ENCODE measurements around the gene CLDN3.
"Not testable (repeated sequence)": the region's sequence is repeated elsewhere in the genome, so short reads cannot be mapped to it uniquely, and the experiment has no call there.

CLDN3 gene

DNA sequence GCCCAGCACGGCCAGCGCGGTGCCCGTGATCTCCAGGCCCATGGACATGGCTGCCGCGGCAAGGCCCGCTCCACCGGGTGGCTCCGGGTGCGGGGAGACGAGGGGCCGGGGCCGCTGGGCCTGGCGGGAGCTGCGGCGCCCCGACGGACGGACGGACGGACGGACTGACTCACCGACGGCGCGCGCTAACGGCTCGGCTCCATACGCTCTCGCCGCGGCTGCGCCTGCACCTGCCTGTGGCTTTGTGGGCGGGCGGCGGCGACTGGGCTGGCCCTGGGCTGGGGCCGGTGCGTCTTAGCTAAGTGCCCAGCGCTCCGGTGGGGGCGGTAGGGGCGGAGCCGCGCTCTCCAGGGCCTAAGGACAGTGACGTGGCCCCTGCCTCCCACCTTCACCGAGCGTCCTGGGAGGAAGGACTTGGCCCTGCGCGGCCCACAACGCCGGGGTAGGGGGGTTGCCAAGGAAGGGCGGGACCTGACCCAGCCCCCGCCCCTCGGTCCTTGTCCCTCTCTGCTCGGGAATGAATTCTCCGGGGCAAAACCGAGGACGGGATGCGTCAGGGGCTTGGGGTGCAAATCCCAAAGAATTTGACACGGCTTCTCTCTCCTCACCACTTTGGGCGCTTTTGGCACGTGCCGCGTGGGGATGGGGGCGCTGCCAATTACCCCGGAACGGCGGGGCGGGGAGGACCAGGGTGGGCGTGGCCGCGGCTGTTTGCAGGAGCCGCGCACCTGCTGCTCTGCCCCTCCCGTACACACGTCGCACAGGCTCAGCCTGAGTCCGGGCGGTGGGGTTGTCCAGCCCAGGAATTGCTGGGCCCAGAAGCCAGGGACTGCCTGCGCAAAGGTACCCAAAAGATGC is at the start of gene CLDN3:
CLDN3 (minus strand) TSS at position 269 of the 858 bp plus-strand sequence; CDS start at position 48, 221 bp downstream.
- DNase-seq = no peak

GRCh38 chr7:73817121-73817520 is 47.1 kb upstream of the CLDN3 start:
- DNase-seq = no peak

DNA sequence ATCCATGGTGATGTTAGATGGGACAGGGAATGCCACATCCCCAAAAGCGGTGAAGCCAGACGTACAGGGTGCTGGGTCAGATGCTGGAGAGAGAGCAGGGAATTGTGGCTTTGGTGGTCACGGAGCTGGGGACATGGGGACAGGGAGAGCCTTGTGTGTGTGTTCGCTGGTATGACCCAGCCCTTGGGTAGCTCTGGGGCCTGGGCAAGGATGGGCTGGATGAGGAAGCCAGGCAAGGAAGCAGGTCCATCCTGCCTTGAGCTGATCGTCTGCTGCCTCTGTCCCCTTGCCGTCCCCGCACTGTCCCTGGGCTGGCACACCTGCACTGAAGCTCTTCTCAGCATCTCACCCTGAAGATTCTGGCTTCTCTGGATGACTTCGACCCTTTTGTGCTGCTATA is 45.4 kb upstream of the CLDN3 start:
- no peak for DNase-seq

- DNase-seq = no peak
Observed at GRCh38 chr7:73812996-73813395, 42.9 kb upstream of the CLDN3 start.

- peak; percentile 39 for DNase-seq
Observed at GRCh38 chr7:73811760-73812168, 41.7 kb upstream of the CLDN3 start.

DNA sequence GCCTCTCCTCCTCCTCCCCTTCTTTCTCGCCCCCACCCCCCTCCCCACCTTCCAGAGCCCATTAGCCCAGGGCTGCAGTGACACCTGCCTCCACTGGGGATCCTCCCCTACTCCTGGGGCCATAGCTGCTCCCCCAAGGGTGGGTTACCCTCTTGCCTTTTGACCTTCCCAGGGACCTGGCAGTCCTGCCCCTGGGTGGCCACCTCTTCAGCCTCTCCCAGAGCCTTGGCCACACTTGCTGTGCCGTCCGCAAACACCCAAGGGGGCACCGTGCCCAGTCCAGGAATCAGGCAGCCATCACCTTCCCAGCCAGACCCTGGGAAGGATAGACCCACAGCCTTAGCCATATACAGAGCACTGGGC is 40.9 kb upstream of the CLDN3 start:
- DNase-seq = no peak

DNA sequence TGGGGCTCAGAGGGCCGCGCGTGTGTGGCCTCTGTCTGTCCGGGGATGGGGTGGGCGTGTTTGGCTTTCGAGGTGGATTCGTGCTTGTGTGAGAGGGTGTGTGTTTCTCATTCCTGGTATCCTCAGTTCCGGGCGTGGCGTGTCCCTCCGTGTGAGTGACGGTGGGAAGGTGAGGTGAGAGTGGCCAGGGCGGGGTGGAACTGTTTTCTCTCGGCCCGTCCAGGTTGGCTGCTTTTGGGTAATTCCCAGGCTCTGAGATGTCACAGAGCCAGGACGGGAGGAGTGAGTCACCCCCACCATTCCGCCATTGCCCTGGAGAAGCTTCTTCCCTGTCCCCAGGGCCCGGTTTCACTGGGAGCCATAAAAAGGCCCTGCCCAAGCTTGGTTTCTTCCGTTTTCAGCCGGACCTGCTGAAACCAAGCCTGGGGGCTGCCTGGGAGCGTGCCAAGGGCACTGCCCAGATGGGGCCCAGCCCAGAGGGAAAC is 39.4 kb upstream of the CLDN3 start:
- DNase-seq = no peak

DNA sequence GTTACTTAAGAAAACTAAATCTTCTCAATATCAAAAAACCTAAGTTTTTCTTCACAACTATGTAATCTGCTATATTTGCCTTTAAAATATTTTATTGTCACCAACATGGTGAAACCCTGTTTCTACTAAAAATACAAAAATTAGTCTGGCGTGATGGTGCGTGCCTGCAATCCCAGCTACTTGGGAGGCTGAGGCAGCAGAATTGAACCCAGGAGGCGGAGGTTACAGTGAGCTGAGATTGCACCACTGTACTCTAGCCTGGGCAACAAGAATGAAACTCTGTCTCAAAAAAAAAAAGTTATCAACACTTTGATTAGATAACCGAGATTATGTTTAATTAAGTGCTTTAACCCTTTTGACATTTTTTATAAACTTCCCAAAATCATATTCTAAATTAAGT is 32.4 kb upstream of the CLDN3 start:
- DNase-seq = no peak

GRCh38 chr7:73801577-73801976 is 31.5 kb upstream of the CLDN3 start:
- DNase-seq = no peak

GRCh38 chr7:73799282-73800141 is 29.4 kb upstream of the CLDN3 start:
- no peak for DNase-seq

DNA sequence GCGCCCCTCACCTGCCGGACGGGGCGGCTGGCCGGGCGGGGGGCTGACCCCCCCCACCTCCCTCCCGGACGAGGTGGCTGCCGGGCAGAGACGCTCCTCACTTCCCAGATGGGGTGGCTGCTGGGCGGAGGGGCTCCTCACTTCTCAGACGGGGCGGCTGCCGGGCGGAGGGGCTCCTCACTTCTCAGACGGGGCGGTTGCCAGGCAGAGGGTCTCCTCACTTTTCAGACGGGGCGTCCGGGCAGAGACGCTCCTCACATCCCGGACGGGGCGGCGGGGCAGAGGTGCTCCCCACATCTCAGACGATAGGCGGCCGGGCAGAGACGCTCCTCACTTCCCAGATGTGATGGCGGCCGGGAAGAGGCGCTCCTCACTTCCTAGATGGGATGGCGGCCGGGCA is 27.1 kb upstream of the CLDN3 start:
- DNase-seq = not testable (repeated sequence)

DNA sequence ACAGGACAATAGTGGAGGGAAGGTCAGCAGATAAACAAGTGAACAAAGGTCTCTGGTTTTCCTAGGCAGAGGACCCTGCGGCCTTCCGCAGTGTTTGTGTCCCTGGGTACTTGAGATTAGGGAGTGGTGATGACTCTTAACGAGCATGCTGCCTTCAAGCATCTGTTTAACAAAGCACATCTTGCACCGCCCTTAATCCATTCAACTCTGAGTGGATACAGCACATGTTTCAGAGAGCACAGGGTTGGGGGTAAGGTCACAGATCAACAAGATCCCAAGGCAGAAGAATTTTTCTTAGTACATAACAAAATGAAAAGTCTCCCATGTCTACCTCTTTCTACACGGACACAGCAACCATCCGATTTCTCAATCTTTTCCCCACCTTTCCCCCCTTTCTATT is 26.6 kb upstream of the CLDN3 start:
- DNase-seq = not testable (repeated sequence)

GRCh38 chr7:73795188-73795587 is 25.1 kb upstream of the CLDN3 start:
- not testable (repeated sequence) for DNase-seq

- DNase-seq = not testable (repeated sequence)
Observed at GRCh38 chr7:73791170-73791690, 21.2 kb upstream of the CLDN3 start.

DNA sequence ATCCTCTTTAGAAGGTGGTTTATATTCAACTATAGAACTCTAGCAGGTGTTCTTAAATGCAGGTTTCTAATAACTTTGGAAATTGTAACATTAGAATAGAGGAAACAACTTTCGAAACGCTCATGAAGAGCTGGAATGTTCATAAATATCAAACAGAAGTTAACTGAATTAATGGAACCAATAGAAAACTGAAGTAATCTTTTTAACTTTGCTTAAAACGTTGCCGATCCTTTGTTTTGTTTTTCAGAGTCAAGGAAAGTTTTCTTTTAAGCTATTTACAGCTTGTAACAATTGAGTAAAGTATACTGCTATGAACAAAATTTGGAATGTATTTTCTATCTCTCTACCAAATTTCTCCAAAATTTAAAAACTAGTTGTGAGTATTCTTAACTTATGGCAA is 19.0 kb upstream of the CLDN3 start:
- no peak for DNase-seq

GRCh38 chr7:73787786-73788048 is 17.6 kb upstream of the CLDN3 start:
- not testable (repeated sequence) for DNase-seq

DNA sequence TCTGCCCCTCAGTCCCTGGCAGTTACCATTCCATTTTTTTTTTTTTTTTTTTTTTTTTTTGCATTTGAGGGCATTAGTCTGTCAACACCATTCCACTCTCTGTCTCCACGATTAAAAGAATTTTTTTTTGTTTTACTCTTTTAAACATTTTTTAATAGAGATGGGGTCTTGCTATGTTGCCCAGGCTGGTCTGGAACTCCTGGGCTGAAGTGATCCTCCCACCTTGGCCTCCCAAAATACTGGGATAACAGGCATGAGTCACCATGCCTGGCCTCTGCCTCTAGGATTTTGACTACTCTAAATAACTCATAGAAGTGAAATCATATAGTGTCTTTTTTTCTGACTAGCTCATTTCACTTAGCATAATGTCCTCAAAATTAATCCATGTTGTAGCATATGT is 16.5 kb upstream of the CLDN3 start:
- DNase-seq = no peak

- DNase-seq = no peak
Observed at GRCh38 chr7:73779517-73779916, 9.4 kb upstream of the CLDN3 start.

DNA sequence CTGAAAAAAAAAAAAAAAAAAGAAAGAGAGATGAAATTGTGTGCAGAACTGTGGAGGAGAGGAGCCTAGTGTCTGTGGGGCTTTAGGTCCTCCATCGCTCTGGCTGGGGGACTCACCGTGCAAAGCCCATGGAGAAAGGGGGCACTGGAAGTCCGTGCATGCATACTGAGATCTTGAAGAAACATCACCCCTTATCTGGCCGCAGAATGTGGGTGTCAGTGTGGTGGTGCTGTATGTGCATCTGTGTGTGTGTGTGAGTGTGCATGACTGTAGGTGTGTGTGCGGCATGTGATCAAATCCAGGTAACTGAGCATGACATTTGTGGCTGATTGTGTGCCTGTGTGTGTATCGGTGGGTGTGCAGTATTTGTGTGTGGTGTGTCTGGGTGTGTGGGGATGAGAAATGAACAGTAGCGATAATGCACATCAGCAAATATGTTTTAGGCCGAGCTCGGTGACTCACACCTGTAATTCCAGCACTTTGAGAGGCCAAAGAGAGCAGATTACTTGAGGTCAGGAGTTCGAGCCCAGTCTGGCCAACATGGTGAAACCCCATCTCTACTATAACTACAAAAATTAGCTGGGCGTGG is 8.8 kb upstream of the CLDN3 start:
- no peak for DNase-seq

- DNase-seq = no peak
Observed at GRCh38 chr7:73774923-73775322, 4.9 kb upstream of the CLDN3 start.

DNA sequence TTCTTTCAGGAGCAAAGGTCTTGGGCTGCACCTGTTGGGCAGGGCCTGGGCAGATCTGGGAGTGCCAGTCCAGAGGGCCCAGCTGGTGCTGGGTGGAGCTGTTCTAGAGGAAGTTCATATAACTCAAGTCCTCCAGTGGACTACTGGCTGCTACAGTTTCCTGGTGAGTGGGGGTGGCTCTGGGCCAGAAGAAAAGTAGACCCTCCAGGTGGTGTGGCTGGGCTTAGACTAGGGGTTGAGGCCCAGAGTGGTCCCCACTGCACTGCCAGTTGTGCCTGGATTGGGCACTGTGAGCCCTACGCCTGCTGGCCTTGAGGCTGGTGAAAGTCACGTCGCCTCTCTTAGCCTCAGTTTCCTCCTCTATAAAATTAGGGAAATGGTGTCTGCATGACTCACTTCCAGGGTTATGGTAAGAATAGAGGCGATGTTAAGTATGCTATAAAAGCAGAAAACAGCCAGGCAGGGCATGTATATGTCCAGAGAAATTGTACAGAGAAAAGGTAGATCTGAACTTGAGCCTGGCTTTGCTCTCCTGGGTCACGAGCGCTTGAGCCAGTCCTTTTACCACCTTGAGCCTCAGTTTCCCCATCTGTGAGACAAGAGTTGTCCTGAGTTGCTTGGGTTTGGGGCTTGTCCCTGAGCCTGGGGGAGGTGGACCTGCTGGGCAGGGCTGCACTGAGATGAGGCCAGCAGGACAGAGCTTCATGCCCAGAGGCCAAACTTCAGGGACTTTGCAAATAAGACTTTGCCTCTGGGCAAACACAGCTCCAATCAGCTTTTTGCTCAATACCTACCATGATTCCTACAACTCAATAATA is 3.8 kb upstream of the CLDN3 start:
- no peak for DNase-seq

GRCh38 chr7:73770860-73771670 is 995 bp upstream of the CLDN3 start:
- DNase-seq = no peak

Measured in NCI-H1694 treated with DMSO at 0.1 percent for 48 hours (cell line).